ENCODE measurements around the gene SULT1C4.

DNA sequence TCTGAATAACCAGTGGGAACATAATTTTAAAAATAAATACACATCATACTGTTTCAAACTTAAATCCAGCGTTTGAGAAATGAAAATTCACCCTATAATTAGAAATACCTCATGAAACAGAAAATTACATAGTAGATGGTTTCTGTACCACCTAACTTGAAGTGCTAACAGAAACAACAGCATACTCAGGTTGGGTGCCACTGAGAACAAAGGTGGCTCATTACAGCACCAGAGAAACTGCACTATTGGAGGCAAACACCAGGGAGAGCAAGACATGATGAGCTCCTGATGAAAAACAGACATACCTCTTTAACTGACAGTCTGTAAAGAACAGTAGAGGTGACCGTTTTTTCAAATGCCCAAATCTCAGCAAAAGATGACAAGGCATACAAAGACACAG is 12.6 kb downstream of the SULT1C4 start:
- TF ChIP-seq CTCF (conservative IDR thresholded peaks at IDR 0.05; ENCODE audit: low read length) (no peak), EZH2phosphoT487 (IDR thresholded peaks at IDR 0.05; ENCODE audit: borderline replicate concordance, low read depth, low read length) (no peak)
